Hippocampal formation (tissue), 2 donors: Measurements from ENCODE around the gene EDA.

Source experiments
- DNase-seq, 2 donors: peaks; one replicate each; lab custom pipeline; 2025; lab: John Stamatoyannopoulos, UW

EDA gene

GRCh38 chrX:70026112-70026850 is 410.4 kb downstream of the EDA start:
- no peak for DNase-seq

DNA sequence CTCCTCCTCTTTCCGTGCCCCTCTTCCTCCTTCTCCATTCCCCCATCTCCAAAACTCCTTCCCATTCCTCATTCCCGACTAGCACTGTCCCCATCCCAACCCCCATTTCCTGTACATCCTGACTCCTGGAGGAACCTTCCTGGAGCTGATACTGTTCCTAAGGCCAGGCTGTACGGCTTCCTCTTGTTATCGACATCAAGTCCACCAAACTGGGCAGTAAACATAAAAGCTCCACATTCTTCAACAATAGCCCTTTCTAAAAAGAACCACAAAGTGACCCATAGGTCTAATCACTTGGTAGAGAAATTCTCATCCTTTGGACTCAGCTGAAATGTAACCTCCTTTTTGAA is 410.9 kb downstream of the EDA start:
- no peak for DNase-seq

GRCh38 chrX:70029863-70030262 is 413.9 kb downstream of the EDA start:
- DNase-seq = no peak

- DNase-seq = peak; percentile 2 to 4
Observed at GRCh38 chrX:70030301-70030767, 414.4 kb downstream of the EDA start.

DNA sequence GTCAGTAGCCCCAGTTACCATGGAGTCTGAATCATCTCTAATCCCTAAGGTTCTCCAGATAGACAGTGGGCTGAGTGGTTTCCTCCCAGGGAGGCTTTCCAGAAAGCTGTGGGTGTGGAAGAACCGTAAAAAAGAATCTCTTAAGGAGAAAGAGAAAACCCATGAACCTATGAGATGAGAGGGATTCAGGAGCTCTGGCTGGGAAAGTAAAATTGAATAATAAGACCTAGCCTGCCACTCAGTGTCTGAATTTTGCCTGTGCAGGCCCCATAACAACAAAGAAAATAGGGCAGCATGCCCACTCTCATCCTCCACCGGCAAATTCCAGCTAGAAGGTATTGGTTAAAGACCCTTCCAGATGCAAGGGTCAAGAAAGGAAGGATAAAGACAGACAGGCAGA is 416.9 kb downstream of the EDA start:
- no peak for DNase-seq

DNA sequence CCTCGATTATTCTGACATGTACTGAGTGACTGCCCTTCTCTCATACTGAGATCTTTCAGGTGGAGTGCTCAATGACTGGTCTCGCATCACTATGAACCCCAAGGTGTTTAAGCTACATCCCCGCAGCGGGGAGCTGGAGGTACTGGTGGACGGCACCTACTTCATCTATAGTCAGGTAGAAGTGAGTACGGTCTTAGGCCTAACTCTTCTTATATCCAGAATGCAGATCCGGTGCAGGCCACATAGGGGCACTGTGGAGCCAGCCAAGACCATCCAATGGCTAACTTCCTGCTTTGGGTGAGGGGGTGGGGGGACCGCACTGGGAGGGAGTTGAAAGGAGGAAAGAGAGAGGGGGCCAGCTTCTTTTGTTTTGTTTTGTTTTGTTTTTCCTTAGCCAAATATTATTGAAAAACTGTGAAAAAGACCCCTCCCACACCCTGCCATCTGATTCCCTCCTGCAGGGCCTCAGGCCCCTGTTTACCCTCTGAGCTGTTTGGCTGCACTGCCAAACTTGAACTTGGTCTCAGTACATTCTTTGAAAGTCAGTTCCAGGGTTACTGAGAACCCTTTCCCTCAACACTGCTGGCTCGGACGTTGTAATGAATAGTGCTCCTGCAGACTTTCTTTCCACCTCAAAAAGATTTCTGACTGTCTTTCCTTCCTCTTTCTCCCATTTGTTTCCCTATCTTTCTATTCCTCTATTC is 417.6 kb downstream of the EDA start:
- DNase-seq = no peak

- no peak for DNase-seq
Observed at GRCh38 chrX:70034646-70035045, 418.7 kb downstream of the EDA start.

DNA sequence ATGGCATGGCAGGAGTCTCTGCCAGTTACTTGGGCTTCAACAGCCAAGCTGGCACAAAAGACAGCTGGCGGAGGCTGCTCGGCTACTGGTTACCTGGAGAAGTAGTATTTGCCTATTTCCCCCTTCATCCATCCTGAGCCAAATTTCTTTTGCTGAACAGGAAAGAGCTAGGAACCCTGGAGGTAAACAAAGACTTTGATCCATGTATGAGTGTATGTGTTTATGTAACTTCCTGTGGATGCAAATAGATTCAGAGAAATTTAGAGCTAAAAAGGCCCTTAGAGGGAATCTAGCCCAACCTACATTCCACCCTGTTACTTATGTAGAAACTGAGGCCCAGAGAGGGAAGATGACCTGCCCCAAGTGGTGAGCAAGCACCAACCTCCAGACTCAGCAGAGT is 422.6 kb downstream of the EDA start:
- DNase-seq = no peak

DNA sequence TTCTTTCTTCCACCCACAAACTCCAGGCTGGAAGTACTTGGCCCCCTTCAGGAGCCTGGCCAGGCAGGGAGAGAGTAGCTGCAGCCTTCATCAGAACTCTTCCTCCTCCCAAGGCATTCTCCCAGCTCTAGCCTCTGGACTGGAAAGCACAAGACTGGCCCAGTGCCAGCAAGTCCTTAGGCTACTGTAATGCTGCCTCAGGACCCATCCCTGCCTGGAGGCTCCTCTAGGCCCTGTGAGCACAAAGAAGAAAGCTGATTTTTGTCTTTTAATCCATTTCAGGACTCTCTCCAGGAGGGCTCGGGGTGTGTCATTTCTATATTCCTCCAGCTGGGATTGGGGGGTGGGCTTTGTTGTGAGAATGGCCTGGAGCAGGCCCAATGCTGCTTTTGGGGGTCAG is 423.0 kb downstream of the EDA start:
- no peak for DNase-seq

GRCh38 chrX:70039758-70040157 is 423.8 kb downstream of the EDA start:
- DNase-seq = no peak

GRCh38 chrX:70041993-70042392 is 426.1 kb downstream of the EDA start:
- DNase-seq = no peak

DNA sequence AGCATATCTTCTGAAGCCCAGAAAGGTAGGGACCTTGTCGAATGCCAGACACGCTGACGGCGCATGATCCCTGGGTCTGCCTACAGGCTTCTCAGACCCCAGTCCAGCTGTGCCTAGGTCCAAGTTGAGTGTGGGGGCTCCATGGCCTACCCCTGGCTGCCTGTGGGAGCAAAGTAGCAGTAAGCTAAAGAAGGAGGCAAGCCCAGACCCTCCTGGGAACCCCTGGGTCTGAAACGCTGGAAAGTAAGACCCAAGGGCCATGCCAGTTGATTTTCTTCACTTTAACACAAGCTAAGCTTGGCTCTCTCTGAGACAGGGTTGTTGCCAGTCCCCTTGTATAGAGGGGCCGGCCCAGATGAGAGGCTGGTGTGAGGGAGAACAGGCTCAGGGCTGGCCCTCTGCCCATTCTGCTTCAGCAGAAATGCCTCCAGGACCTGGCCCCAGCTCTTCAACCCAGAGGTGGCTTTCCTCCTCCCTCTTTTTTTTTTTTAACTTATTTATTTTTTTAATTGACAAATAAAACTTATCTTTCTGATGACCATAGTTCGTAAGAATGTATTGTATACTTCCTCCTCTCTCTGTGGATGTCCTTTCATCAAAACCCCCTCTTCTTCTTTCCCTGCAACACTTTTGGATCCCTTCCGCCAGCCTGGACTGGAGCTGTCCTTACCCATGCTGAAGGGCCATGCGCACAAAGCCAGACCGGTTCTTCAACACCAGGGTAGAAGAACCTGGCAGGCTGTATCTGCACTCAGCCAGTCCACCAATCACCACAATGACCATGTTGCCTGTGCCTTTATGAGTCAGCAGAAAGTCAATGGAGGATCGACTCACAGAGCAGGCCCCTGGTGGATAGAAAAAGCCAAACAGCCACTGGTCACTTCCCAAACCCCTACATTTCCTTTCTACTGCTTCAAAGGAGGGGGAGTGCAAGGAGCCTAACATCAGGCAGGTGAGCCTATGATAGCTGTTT is 426.8 kb downstream of the EDA start:
- DNase-seq = no peak

DNA sequence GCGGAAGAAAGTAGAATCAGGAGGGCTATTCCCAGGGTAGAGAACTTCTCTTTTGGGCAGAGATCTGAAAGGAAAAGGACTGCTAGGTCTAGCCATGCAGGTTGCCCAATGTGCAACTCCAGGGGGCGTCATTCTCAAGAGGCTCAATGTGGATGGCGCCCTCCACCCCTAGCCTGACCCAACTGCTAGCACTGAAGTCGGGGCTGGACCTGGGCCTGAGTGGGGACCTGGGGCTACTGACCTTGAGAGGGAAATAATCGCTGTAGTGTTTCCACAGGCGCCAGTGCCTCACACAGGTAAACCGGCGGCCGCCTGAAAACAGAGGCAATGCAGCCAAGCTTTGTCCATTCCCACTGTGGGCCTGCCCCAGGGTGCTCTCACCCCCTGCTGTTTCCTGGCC is 427.8 kb downstream of the EDA start:
- DNase-seq = no peak

DNA sequence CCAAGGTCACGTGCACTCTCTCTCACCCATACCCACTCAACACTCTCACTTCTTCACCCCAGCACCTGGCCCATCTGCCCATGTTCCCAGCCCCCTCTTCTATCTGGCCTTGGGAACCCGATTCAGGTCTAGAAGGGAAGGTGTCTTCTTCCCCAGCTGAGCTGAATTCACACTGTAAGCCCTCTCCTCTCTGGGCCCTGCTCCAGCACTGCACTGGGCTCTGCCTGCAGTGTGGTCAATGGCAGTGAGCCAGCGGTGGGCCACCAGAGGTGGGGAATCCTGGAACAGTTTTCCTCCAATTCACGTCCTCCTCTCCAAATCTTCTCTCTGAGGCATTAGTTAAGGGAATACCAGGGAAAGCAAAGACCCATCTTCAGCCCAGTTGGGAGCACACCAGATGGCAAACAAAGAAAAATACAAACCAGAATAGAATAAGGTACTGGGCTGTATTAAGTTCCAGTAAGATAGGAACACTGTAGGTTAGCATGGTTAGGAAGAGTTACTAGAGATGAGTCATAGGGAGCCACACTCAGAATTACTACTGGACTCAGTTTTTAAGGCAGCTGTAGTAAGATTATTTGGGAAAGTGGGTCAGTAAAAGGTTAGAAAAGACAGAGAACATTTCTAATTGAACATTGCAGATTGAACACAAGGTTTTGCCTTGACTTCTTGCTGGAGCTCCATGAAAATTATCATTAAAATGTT is 428.8 kb downstream of the EDA start:
- DNase-seq = no peak

GRCh38 chrX:70046978-70047377 is 431.1 kb downstream of the EDA start:
- no peak for DNase-seq

GRCh38 chrX:70049406-70049805 is 433.5 kb downstream of the EDA start:
- DNase-seq = no peak

DNA sequence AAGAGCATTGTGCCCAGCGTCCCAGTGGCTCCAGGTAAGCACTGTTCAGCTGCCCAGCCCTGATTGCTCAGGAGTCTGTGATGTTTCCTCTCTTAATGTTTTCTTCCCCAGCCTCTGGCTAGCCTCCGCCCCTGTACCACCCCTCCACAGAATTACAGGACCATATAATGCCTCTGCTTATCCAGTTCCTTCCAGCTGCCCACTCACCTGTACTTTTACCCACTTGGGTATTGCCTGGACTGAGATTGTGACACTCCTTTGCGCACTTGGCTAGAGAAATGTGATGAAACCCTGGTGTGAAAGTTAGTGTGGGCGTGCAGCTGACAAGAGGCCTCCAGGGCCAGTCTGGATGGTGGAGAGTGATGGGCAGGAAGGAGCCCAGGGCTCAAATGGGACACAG is 434.0 kb downstream of the EDA start, which contains the start of gene AWAT2:
Gene AWAT2 (minus strand): TSS at position 14 of the 400 bp plus-strand sequence. CDS start 6 bp downstream, at position 8.
- no peak for DNase-seq

DNA sequence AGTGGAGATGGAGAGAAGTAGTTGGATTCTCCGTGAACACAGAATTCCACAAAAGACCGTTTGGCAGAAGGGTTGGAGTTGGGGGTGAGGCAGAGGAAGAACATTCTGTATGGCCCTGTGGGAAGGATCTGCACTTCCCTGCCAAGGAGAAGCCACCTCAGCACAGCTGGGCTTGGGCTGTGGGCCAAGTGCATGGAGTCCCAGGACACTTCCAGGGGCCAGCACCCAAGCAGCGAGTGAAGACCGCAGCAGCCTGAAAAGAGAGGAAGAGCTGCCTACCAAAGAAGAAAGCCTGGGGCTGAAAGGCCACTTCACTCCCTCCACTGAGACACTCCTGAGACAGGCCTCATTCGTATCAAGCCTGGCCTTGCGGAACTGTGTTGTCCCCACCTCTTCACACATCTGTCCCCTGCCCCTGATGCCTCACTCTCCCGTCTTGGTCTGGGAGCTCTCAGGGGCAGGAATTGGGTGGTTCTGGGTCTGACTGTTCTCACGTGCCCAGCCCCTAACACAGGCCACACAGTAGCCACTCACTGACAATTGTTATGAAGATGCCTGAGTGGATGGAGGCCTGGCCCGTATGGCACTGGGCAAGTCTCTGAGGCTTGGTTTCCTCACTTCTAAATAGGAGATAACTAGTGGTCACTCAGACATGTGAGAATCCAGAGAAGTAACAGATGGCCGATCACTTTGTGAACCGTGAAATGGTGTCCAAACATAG is 437.1 kb downstream of the EDA start:
- no peak for DNase-seq

DNA sequence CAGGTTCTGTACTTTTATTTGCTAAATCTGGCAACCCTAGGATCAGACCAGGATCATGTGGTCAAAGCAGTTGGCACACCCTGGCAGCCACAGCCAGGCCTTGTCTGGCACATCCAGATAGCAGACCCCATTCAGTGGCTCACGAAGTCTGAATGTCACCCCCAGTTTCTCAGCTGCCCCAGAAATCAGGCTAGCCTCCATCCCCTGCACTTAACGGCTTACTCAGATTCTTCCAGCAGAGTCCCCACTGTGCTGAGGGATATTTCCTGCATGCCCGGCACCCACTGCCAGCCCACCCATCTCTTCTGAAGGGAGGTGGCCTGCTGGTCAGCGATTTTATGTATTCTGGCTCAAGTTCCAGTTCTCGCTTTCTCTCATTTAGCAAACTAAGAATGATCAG is 438.5 kb downstream of the EDA start:
- no peak for DNase-seq

GRCh38 chrX:70062076-70062475 is 446.2 kb downstream of the EDA start, which contains the start of gene OTUD6A:
TSS of gene OTUD6A (plus strand) at chrX:70062457. CDS start at chrX:70062525, 68 bp downstream.
- DNase-seq = no peak
